GM19463 (cell line): Measurements from ENCODE around the gene SAP130.

Experiments
- ATAC-seq: cut with Tn5 transposase; IDR thresholded peaks from one replicate; pipeline ENCODE4 v1.9.1; 2021; ENCODE audit warnings: mild to moderate bottlenecking, moderate library complexity; ENCODE audit not compliant: unreplicated experiment

The SAP130 gene

GRCh38 chr2:127897531-127898211, 130.2 kb downstream of the SAP130 start:
- ATAC-seq = no peak

- ATAC-seq = no peak
These were observed 134.4 kb downstream of the SAP130 start for GRCh38 chr2:127893494-127893893.

- no peak for ATAC-seq
These were observed 134.8 kb downstream of the SAP130 start for GRCh38 chr2:127893033-127893432.

GRCh38 chr2:127891811-127892210, 136.0 kb downstream of the SAP130 start:
- ATAC-seq = no peak
